Activated T-helper 2 cell treated with anti-CD3 and anti-CD28 coated beads, Interferon-gamma antibody, Interleukin-2, Interleukin-4, amounts not matched to agents 10 μg/mL and 5 μg/mL and 100 μg/mL, durations not matched to agents 14 hours and 24 hours and 36 hours (primary cell): ENCODE measurements around the gene USP49. TPM values are rescaled to one million over a fixed set of nuclear protein-coding genes. Genes with fewer than 3 reads are reported as not detected.

ENCODE experiments used
- DNase-seq: peaks from one replicate; pipeline ENCODE4 v3.0.0; 2021; ENCODE audit warnings: low spot score
- H3K27ac Mint-ChIP-seq: one replicate; pipeline ENCODE4 v1.8.0; 2021; ENCODE audit warnings: mixed read lengths
- H3K27me3 Mint-ChIP-seq: one replicate; pipeline ENCODE4 v1.8.0; 2021; ENCODE audit warnings: low read depth, mixed read lengths
- H3K36me3 Mint-ChIP-seq: one replicate; pipeline ENCODE4 v1.8.0; 2021; ENCODE audit warnings: low read depth, mixed read lengths
- H3K4me1 Mint-ChIP-seq: one replicate; pipeline ENCODE4 v1.8.0; 2021; ENCODE audit warnings: low read depth, mixed read lengths
- H3K4me3 Mint-ChIP-seq: one replicate; pipeline ENCODE4 v1.8.0; 2021; ENCODE audit warnings: low read depth, mild to moderate bottlenecking, moderate library complexity, mixed read lengths
- H3K9me3 Mint-ChIP-seq: one replicate; pipeline ENCODE4 v1.8.0; 2021; ENCODE audit warnings: mixed read lengths
- intact Hi-C: fragments of 100-400 bp; cut with micrococcal nuclease; formaldehyde crosslinking; loops from one replicate; pipeline ENCODE4 v1.15.1; 2023
- total RNA-seq: library from RNA; stranded (reverse); gene quantifications from 2 replicates; pipeline ENCODE4 v1.2.3, GENCODE V29; 2022

Gene USP49
- total RNA-seq, 1 donor from 2014 or later: 6.4 TPM

DNA sequence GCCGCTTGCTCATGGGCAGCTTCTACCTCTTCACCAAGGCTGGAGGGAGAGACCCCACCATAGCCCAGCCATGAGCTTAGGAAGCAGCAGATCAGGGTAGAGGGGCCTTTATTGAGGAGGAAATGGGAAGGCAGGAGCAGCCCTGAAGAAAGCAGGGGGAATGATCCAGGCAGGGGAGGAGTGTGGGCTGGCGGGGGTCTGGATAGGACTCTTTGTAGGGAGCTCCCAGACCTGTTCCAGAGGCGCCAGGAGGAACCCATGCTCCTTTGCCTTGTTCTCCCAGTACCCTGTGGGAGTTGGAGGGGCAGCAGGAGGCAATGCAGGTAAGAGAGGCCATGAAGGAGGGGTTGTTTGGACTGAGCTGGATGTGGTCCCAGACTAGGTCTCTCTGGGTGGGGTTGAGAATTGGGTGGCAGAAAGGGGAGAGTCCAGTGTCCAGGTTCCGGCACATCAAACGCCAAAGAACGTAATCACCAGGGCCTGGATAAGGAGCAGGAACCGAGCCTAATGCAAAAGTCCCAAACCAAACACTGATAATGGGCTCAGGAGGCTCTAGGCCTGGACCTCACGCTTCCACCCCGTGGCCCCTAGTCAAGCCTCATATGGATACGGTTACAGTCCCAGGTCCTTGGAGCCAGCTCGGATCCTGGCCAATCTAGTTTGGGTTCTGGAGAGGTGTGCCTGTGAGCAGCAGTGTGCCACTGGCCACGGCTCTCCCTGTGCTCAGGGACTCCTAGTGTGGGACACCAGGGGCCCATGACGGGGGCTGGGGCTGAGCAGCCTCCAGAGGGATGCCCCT lies 135.9 kb downstream of the USP49 start:
- no peaks in the 10 kb centered on the region for H3K9me3 Mint-ChIP-seq
- H3K36me3 Mint-ChIP-seq: no peaks in the 10 kb centered on the region
- intact Hi-C loops: no loop called here
- no peak overlapping the region for H3K27ac Mint-ChIP-seq
- DNase-seq: no peak
- peaks cover 7% of the 10 kb centered on the region for H3K27me3 Mint-ChIP-seq
- no peak overlapping the region for H3K4me3 Mint-ChIP-seq
- no peaks in the 10 kb centered on the region for H3K4me1 Mint-ChIP-seq

DNA sequence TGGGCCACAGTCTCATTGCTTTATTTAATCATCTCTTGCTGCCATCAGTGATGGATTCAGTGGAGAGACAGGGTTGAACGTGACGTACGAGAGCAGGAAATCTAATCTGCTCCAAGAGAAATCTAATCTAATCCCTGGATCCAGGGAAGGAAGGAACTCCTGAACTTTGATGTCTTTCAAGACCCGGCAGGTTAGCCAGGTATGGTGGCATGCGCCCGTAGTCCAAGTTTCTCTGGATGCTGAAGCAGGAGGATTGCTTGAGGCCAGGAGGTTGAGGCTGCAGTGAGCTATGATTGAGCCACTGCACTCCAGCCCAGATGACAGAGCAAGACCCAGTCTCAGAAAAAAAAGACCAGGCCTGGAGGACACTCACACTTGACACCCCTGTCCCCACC lies 136.5 kb downstream of the USP49 start:
- no peaks in the 10 kb centered on the region for H3K9me3 Mint-ChIP-seq
- H3K4me3 Mint-ChIP-seq: no peak overlapping the region
- H3K36me3 Mint-ChIP-seq: no peaks in the 10 kb centered on the region
- intact Hi-C loops: no loop called here
- no peak overlapping the region for H3K27ac Mint-ChIP-seq
- H3K27me3 Mint-ChIP-seq: peaks cover 11% of the 10 kb centered on the region
- H3K4me1 Mint-ChIP-seq: no peaks in the 10 kb centered on the region
- DNase-seq: no peak

DNA sequence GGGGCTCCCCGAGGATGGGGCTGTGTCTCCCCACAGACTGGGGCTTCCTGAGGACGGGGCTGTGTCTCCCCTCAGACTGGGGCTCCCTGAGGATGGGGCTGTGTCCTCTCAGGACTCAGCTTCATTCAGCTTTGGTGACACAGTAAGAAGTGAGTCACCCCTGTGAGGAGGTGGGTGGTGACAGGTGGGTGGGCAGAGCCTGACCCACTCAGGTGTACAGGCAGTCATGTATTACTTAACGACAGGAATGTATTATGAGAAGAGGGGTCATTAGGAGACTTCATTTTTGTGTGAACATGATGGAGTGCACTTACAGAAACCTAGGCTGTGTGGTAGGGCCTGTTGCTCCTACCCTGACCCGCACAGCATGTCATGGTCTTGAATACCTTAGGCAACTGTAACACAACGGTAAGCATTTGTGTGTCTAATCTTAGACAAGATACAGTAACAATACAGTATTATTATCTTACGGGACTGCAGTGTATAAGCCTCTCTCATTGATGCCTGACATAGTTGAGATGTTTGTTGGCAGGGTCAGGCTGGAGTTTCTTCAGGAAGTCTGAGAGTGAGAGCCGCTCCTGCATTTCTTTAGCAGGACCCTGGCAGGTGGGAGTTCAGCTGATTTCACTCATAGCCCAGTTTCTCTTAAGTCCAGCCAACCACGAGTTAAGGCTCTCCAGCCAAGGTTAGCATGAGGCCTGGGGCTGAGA lies 137.1 kb downstream of the USP49 start:
- intact Hi-C loops: no loop called here
- no peaks in the 10 kb centered on the region for H3K36me3 Mint-ChIP-seq
- H3K27ac Mint-ChIP-seq: no peak overlapping the region
- DNase-seq: no peak
- H3K9me3 Mint-ChIP-seq: no peaks in the 10 kb centered on the region
- no peak overlapping the region for H3K4me3 Mint-ChIP-seq
- no peaks in the 10 kb centered on the region for H3K4me1 Mint-ChIP-seq
- peaks cover 12% of the 10 kb centered on the region for H3K27me3 Mint-ChIP-seq

DNA sequence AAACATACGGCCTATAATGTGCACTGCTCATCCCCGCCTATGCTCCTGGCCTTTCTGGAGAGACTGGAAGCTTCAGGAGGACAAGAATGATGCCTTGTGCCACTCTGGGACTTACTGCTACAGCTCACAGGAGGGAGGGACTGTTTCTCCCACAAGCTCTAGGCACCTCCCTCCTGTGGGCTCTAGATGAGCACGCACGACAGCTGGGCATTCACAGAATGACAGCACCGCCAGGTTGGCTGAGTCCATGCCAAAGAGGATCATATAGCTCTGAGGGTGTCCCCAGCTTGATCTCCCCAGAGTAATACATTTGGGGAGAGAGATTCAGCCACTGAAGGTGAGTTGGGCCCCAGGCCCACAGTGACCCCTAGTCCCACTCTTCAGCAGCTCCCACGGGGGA lies 137.9 kb downstream of the USP49 start:
- Mint-ChIP-seq H3K36me3 (no peaks in the 10 kb centered on the region), H3K9me3 (no peaks in the 10 kb centered on the region), H3K4me3 (no peak overlapping the region), H3K4me1 (no peaks in the 10 kb centered on the region), H3K27ac (no peak overlapping the region), H3K27me3 (peaks cover 13% of the 10 kb centered on the region)
- DNase-seq: no peak
- intact Hi-C loops: no loop called here

DNA sequence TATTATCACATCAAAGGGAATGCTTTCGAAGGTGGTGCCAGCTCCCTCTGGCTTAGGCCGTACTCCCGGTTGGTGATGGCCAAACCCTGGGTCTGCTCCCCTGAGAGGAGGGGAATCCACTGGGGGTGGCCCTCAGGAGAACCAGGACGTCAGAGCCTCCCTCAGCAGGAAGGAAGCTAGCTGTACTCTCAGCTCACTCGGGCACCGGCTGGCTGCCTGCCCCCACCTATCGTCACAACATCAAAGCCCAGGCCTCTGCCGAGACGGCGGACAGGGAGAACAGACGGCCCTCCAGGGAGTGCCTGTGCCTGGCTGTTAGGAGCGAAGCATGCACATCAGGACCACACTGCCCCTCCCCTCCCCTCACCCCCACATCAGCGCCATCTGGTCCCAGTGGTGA lies 138.8 kb downstream of the USP49 start:
- intact Hi-C loops: no loop called here
- Mint-ChIP-seq H3K27ac (no peak overlapping the region), H3K4me1 (no peaks in the 10 kb centered on the region), H3K36me3 (no peaks in the 10 kb centered on the region), H3K9me3 (no peaks in the 10 kb centered on the region), H3K27me3 (peaks cover 13% of the 10 kb centered on the region), H3K4me3 (no peak overlapping the region)
- DNase-seq: no peak

DNA sequence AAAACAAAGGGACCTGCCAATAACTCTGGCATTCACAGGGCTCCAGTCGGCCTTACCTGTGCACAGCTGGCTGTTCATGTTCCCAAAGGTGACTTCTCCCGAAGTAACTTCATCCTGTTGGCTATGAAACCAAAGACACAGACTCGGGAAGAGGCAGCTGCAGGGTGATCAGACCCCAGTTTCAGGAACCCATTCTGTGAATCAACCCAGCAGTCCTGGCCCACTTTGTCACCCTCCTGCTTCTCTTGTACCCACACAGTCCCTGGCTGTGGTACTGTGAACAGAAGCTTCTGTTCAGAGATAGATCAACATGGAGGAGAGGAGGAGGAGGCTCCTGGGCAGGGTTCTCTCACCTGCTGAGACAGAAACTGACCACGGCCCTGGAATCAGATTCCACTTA lies 139.3 kb downstream of the USP49 start:
- Mint-ChIP-seq H3K4me1 (no peaks in the 10 kb centered on the region), H3K9me3 (no peaks in the 10 kb centered on the region), H3K27me3 (peaks cover 13% of the 10 kb centered on the region), H3K4me3 (no peak overlapping the region), H3K27ac (no peak overlapping the region), H3K36me3 (no peaks in the 10 kb centered on the region)
- DNase-seq: no peak
- intact Hi-C loops: no loop called here

DNA sequence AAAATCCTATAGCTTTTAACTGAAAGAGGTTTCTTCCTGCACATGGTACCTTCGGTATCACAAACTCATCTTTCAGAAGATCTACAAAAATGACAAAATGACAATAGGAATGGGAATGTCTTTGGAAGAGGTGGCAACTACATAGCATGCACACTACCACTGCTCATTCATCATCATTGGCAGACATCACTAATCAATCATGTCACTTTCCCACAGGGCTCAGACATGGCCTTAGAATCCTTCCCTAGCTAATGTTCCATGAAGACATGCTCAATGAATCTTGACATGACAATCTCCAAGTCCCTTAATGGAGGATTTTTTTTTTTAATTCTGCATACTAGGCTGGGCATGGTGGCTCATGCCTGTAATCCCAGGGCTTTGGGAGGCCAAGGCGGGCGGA lies 144.8 kb downstream of the USP49 start:
- intact Hi-C loops: no loop called here
- DNase-seq: no peak
- no peaks in the 10 kb centered on the region for H3K36me3 Mint-ChIP-seq
- no peaks in the 10 kb centered on the region for H3K9me3 Mint-ChIP-seq
- no peaks in the 10 kb centered on the region for H3K4me1 Mint-ChIP-seq
- H3K27ac Mint-ChIP-seq: no peak overlapping the region
- peaks cover 20% of the 10 kb centered on the region for H3K27me3 Mint-ChIP-seq
- H3K4me3 Mint-ChIP-seq: no peak overlapping the region

DNA sequence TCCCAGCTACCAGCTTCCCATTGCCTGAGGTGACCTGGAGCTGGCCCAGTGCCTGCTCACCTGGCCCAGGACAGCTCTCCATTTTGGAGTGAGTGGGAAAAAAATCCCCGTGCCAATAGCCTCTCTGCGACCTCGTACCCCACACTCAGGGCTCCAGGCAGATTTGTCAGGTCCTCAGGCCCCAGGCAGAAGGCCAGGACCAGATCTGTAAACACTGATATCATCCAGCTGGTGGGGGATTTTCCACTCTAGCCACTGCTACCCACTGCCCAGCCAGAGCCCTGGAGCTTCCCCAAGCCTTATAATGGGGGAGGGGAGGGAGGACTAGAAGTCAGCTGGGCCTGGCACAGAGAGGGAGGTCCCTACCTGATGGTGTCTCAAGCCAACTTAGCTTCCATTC lies 146.6 kb downstream of the USP49 start:
- Mint-ChIP-seq H3K9me3 (no peaks in the 10 kb centered on the region), H3K27ac (no peak overlapping the region), H3K4me1 (no peaks in the 10 kb centered on the region), H3K4me3 (no peak overlapping the region), H3K27me3 (peaks cover 13% of the 10 kb centered on the region), H3K36me3 (no peaks in the 10 kb centered on the region)
- no peak for DNase-seq
- intact Hi-C loops: no loop called here

DNA sequence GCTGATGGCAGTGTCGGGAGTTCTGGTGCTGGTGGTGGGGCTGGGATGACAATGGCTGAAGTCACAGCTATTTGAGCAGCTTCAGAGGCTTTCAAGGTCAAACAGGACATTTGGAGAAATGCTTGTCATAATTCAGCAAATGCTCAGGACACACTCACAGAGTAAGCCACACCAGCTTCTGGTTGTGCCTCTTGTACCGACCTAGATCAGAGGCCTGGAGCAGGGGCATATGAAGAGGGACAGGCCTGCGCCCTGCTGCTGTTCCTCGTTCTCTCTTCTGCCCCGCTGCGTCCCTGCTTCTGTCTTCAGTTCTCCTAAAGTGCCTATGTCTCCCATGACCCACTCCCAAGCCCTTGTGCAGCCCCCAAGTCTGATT lies 147.1 kb downstream of the USP49 start:
- intact Hi-C loops: no loop called here
- Mint-ChIP-seq H3K27me3 (peaks cover 8% of the 10 kb centered on the region), H3K27ac (no peak overlapping the region), H3K4me3 (no peak overlapping the region), H3K9me3 (no peaks in the 10 kb centered on the region), H3K36me3 (no peaks in the 10 kb centered on the region), H3K4me1 (no peaks in the 10 kb centered on the region)
- no peak for DNase-seq

DNA sequence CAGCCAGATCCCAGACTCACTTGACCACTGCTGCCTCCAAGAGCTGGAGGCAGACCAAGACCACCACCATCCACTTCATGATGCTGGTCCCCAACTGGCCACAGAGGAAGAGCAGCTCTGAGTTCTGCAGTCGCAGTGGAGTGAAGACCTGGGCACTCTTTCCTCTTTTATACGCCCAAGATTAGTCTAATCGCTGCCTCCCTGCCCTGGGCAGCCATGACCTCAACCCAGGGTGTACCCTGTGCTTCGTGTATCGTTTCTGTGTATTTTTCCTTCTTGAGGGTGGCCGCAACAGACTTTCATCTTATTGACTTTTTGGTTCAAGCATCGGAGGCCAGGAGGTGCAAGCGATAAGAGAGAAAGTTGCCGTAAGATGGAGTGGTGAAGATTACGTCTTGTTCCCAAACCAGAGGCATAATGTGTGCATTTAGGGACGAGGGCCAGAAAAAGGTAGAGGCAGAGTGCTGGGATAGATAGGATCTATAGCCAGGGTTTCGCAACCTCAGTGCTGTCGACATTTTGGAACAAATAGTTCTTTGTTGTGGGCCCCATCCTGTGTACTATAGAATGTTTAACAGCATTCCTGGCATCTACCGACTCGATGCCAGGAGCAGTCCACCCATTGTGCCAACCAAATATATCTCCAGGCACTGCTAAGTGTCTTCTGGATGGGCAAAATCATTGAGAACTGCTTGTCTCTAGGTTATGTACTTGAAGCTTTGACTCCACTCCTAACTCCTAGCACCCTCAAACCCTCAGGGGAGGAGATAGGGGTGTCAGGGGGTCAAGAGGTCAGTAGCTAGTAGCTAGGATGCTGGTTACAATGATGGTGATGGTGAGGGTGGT lies 147.7 kb downstream of the USP49 start, which contains the start of gene PGC:
Gene PGC (minus strand): TSS at position 142 of the 846 bp plus-strand sequence. CDS start 63 bp downstream, at position 79.
- no peak for DNase-seq
- H3K4me1 Mint-ChIP-seq: no peaks in the 10 kb centered on the region
- no peak within 1 kb of the TSS for H3K27ac Mint-ChIP-seq
- H3K36me3 Mint-ChIP-seq: no peaks in the 10 kb centered on the region
- no peaks in the 10 kb centered on the region for H3K9me3 Mint-ChIP-seq
- H3K27me3 Mint-ChIP-seq: peaks cover 7% of the 10 kb centered on the region
- no peak within 1 kb of the TSS for H3K4me3 Mint-ChIP-seq
- intact Hi-C loops: no loop called here

DNA sequence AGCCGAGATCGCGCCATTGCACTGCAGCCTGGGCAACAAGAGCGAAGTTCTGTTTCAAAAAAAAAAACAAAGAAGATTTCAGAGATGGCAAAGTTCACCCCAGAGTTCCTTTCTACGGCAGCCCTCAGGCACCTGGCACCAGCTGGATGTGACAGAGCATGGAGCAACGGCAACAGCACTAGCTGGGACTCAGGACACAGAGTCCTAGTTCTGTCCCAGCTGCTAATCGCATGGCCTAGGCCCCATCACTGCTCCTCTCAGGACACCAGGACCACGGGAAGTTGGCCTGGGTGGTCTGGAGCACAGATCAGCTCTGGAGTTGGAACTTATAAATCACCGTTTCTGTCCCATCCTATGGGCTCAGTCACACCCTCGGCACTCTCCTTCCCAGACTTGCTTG lies 149.1 kb downstream of the USP49 start:
- Mint-ChIP-seq H3K9me3 (no peaks in the 10 kb centered on the region), H3K4me1 (no peaks in the 10 kb centered on the region), H3K4me3 (no peak overlapping the region), H3K27ac (no peak overlapping the region), H3K27me3 (peaks cover 7% of the 10 kb centered on the region), H3K36me3 (no peaks in the 10 kb centered on the region)
- no peak for DNase-seq
- intact Hi-C loops: no loop called here

DNA sequence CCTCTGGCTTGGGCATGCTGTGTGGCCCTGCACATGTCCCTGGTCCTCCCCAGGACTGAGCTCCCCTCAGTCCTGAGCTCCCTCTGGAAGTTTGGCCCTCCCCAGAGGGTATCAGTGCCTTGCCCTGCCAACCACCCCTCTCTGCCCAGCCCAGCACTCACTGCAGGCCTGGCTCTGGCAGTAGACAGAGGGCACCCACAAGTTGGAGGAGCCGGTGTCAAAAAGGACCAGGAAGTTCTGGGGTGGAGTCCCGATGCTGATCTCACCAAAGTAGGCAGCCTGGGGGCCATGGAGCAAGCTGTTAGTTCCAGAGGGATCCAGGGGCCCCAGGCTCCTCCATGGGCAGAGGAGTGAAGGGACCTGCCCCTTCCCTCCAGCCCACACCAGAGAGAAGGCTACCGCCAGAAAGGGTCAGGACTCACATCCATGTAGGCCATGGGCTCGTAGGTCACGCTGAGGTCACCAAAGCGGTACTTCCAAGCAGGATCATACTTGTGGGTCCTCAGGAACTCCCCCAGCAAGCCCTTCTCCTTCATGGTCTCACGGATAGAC lies 150.9 kb downstream of the USP49 start:
- no peak for DNase-seq
- H3K27me3 Mint-ChIP-seq: no peaks in the 10 kb centered on the region
- no peaks in the 10 kb centered on the region for H3K4me1 Mint-ChIP-seq
- no peaks in the 10 kb centered on the region for H3K36me3 Mint-ChIP-seq
- H3K4me3 Mint-ChIP-seq: no peak overlapping the region
- H3K9me3 Mint-ChIP-seq: no peaks in the 10 kb centered on the region
- intact Hi-C loops: no loop called here
- no peak overlapping the region for H3K27ac Mint-ChIP-seq
